Measurements from ENCODE around the gene ITLN2.
"Not testable (repeated sequence)": the region's sequence is repeated elsewhere in the genome, so short reads cannot be mapped to it uniquely, and the experiment has no call there.

Gene ITLN2

GRCh38 chr1:160935527-160936258 lies 18.9 kb downstream of the ITLN2 start:
- TF ChIP-seq, protein P1, sequence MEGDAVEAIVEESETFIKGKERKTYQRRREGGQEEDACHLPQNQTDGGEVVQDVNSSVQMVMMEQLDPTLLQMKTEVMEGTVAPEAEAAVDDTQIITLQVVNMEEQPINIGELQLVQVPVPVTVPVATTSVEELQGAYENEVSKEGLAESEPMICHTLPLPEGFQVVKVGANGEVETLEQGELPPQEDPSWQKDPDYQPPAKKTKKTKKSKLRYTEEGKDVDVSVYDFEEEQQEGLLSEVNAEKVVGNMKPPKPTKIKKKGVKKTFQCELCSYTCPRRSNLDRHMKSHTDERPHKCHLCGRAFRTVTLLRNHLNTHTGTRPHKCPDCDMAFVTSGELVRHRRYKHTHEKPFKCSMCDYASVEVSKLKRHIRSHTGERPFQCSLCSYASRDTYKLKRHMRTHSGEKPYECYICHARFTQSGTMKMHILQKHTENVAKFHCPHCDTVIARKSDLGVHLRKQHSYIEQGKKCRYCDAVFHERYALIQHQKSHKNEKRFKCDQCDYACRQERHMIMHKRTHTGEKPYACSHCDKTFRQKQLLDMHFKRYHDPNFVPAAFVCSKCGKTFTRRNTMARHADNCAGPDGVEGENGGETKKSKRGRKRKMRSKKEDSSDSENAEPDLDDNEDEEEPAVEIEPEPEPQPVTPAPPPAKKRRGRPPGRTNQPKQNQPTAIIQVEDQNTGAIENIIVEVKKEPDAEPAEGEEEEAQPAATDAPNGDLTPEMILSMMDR (IDR thresholded peaks at IDR 0.05; ENCODE audit: low read depth, low read length, missing control alignments), result no peak
- H3K27ac ChIP-seq, result no peak overlapping the region
- no peak overlapping the region for H3K4me3 ChIP-seq (ENCODE audit: low read depth, low read length)
- no peaks in the 10 kb centered on the region for H3K27me3 ChIP-seq (replicated peaks)
- in situ Hi-C loops (cut with HindIII; ENCODE audit: low pct_ligation_motif_present, low sequenced_read_pairs), result no loop called here
- no peaks in the 10 kb centered on the region for H3K36me3 ChIP-seq (replicated peaks)
- no peak for DNase-seq

DNA sequence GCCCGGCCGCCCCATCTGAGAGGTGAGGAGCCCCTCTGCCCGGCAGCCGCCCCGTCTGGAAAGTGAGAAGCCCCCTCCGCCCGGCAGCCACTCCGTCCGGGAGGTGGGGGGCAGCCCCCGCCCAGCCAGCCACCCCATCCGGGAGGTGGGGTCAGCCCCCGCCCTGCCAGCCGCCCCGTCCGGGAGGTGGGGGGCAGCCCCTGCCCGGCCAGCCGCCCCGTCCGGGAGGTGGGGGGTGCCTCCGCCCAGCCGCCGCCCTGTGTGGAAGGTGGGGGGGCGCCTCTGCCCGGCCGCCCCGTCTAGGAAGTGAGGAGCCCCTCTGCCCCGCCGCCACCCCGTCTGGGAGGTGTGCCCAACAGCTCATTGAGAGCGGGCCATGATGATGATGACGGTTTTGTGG lies 21.3 kb downstream of the ITLN2 start:
- H3K27ac ChIP-seq; in situ Hi-C loops (cut with HindIII; ENCODE audit: low pct_ligation_motif_present, low sequenced_read_pairs); DNase-seq; H3K27me3 ChIP-seq (replicated peaks); H3K36me3 ChIP-seq (replicated peaks); H3K4me3 ChIP-seq (ENCODE audit: low read depth, low read length): not testable (repeated sequence)

DNA sequence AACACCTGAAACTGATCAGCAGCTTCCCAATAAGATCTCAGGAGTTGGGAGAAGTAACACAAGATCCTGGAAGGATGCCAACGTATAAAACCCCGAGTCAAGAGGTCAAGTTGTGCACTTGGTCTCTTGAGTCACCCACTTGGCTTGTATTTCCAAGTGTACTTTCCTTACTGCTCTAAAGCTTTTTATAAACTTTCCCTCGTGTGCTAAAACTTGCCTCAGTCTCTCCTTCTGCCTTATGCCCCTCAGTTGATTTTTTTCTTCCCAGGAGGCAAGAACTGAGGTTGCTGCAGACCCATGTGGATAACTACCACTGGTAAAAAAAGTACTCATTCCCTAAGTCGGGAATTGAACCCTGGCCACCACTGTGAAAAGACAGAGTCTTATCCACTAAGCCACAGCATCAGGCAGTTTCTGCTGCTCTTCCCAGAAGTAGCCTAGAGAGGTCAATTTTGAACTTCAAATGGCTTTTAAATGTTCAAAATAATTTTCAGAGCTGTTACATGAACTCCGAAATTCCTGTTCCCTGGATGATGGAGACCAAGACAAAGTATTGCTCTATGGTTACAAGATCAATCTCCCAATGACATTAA lies 28.9 kb downstream of the ITLN2 start:
- H3K36me3 ChIP-seq (replicated peaks), result no peaks in the 10 kb centered on the region
- in situ Hi-C loops (cut with HindIII; ENCODE audit: low pct_ligation_motif_present, low sequenced_read_pairs), result no loop called here
- DNase-seq, result peak; percentile 20

DNA sequence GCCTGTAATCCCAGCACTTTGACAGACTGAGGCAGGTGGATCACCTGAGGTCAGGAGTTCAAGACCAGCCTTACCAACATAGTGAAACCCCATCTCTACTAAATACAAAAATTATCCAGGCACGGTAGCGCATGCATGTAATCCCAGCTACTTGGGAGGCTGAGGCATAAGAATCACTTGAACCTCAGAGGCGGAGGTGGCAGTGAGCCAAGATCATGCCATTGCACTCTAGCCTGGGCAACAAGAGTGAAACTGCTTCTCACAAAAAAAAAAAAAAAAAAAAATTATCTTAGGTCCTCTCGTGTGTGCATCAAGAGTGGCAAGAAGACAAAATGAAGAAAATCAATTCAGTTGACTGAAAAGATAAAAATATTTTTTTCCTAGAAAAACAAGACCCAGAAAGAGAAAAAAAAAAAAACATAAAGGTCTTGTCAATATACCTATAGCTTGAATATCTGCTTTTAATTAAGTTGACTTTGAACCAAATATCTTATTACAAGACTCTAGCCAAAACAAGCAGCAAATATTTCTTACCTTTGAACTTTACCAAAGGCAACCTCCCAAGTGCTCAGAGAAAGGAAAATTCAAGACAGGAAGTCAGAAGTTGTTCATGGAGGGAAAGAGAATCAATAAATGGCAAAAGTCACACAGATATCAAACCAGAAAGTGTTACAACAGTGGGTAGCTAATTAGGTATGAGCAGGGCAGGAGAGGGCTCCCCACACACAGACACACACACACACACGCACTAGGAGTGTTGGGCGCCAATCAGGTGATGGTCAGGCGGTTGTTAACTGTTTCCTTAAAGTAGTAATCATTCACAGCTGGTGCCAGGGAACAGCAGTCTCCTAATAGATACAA lies 29.6 kb downstream of the ITLN2 start:
- in situ Hi-C loops (cut with HindIII; ENCODE audit: low pct_ligation_motif_present, low sequenced_read_pairs), result no loop called here
- TF ChIP-seq, protein P1 (IDR thresholded peaks at IDR 0.05; ENCODE audit: low read depth, low read length, missing control alignments), result no peak

More for the DNA sequence above, 28.9 kb downstream of the ITLN2 start:
- H3K27ac ChIP-seq, result no peak overlapping the region
- TF ChIP-seq, protein P1 (IDR thresholded peaks at IDR 0.05; ENCODE audit: low read depth, low read length, missing control alignments), result no peak
- H3K27me3 ChIP-seq (replicated peaks), result no peaks in the 10 kb centered on the region
- no peak overlapping the region for H3K4me3 ChIP-seq (ENCODE audit: low read depth, low read length)

DNA sequence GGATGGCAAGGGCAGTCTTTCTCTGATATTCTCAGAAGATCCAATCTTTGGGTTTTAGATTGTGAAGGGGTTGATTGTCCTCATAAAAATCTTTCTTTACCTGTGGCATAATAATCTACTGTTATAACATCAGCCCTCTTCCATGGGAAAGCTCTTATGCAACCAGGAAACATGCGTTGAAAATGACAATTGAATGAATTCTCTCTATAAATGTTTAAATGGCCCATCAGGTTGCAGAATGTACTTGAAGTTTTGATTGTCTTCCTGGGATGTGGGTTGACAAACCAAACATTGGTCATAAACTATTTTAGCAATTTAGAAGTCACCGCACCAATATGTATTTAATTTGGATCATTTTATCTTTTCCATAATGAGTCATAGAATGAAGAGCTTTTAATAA lies 37.9 kb downstream of the ITLN2 start:
- no peak for DNase-seq
- no peaks in the 10 kb centered on the region for H3K36me3 ChIP-seq (replicated peaks)
- in situ Hi-C loops (cut with HindIII; ENCODE audit: low pct_ligation_motif_present, low sequenced_read_pairs), result no loop called here
- H3K4me3 ChIP-seq (ENCODE audit: low read depth, low read length), result no peak overlapping the region
- no peaks in the 10 kb centered on the region for H3K27me3 ChIP-seq (replicated peaks)
- no peak overlapping the region for H3K27ac ChIP-seq
- TF ChIP-seq, protein P1 (IDR thresholded peaks at IDR 0.05; ENCODE audit: low read depth, low read length, missing control alignments), result no peak

More for the DNA sequence above, 29.6 kb downstream of the ITLN2 start:
- H3K27me3 ChIP-seq (replicated peaks), result no peaks in the 10 kb centered on the region
- H3K4me3 ChIP-seq (ENCODE audit: low read depth, low read length), result no peak overlapping the region
- no peak for DNase-seq
- H3K27ac ChIP-seq, result no peak overlapping the region
- no peaks in the 10 kb centered on the region for H3K36me3 ChIP-seq (replicated peaks)

DNA sequence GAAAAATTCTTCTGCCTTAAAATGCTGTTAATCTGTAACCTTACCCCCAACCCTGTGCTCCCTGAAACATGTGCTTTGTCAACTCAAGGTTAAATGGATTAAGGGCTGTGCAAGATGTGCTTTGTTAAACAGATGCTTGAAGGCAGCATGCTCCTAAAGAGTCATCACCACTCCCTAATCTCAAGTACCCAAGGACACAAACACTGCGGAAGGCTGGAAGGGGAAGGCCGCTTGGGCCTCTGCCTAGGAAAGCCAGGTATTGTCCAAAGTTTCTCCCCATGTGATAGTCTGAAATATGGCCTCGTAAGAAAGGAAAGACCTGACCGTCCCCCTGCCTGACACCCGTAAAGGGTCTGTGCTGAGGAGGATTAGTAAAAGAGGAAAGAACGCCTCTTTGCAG lies 41.4 kb downstream of the ITLN2 start:
- in situ Hi-C loops (cut with HindIII; ENCODE audit: low pct_ligation_motif_present, low sequenced_read_pairs); H3K27ac ChIP-seq; H3K27me3 ChIP-seq (replicated peaks); DNase-seq; H3K36me3 ChIP-seq (replicated peaks); H3K4me3 ChIP-seq (ENCODE audit: low read depth, low read length): not testable (repeated sequence)

All from brain microvascular endothelial cell (primary cell).